Measurements from ENCODE around the gene DCLRE1A.

The DCLRE1A gene

GRCh38 chr10:113854013-113854760 is at the start of gene DCLRE1A, which contains the start of gene NHLRC2:
DCLRE1A (minus strand) TSS chr10:113854082; CDS start chr10:113853182, 900 bp downstream.
NHLRC2 (plus strand) TSS chr10:113854661; CDS start chr10:113854873, 212 bp downstream.
- H3K4me2 ChIP-seq: peak within 1 kb of the TSS; percentile 78
- H3K27me3 ChIP-seq (ENCODE audit: insufficient read depth, low read depth): no peaks in the 10 kb centered on the region
- peaks cover 6% of the 10 kb centered on the region; the same call in 1 of the 2 replicates for H3K36me3 ChIP-seq (ENCODE audit: insufficient read depth)
- peak within 1 kb of the TSS; percentile 90 for H3K9ac ChIP-seq
- H3K4me3 ChIP-seq (IDR thresholded peaks at IDR 0.05; ENCODE audit: insufficient read depth, low read depth, low read length): peak within 1 kb of the TSS; percentile 7
- H3K4me1 ChIP-seq (ENCODE audit: low read depth, poor library complexity, severe bottlenecking): peaks cover 43% of the 10 kb centered on the region
- peaks cover 20% of the 10 kb centered on the region for H3K79me2 ChIP-seq (ENCODE audit: insufficient read depth, low read depth)
- H4K20me1 ChIP-seq (ENCODE audit: insufficient read depth): no peaks in the 10 kb centered on the region
- H3K27ac ChIP-seq: peak within 1 kb of the TSS; percentile 59
- TF ChIP-seq, protein P1, sequence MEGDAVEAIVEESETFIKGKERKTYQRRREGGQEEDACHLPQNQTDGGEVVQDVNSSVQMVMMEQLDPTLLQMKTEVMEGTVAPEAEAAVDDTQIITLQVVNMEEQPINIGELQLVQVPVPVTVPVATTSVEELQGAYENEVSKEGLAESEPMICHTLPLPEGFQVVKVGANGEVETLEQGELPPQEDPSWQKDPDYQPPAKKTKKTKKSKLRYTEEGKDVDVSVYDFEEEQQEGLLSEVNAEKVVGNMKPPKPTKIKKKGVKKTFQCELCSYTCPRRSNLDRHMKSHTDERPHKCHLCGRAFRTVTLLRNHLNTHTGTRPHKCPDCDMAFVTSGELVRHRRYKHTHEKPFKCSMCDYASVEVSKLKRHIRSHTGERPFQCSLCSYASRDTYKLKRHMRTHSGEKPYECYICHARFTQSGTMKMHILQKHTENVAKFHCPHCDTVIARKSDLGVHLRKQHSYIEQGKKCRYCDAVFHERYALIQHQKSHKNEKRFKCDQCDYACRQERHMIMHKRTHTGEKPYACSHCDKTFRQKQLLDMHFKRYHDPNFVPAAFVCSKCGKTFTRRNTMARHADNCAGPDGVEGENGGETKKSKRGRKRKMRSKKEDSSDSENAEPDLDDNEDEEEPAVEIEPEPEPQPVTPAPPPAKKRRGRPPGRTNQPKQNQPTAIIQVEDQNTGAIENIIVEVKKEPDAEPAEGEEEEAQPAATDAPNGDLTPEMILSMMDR (conservative IDR thresholded peaks at IDR 0.05; ENCODE audit: low read depth, low read length): no peak
- peak within 1 kb of the TSS; percentile 97 for H2AFZ ChIP-seq (ENCODE audit: low read depth)

DNA sequence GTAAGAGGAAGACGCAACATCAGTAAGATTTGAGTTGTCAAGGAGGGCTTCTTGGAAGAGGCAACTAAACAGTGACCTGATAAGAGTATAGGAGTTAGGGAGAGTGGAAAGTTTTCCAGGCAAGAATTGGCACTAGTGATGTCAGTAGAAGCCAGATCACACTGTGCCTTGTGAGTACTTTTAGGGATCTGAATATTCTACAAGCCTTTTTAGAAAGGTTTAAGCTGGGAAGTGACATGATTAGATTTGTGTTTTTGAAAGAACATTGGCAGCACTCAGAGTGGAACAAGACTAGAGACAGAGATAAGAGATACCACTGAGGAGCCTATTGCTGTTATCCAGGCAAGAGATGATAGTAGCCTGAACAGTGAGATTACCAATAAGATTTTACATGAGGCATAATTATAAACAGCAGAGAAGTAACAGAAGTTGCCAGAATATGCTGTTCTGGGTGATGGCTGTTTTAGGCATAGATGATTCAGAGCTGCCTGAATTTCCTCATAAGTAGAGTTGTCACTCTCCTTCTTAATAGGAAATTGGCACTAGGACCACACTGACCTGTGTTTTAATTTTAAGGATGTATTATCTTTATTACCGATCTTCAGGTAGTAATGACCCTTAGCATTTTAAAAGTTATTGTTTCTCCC is 46.2 kb upstream of the DCLRE1A start:
- Histone ChIP-seq H3K79me2 (ENCODE audit: insufficient read depth, low read depth) (no peaks in the 10 kb centered on the region), H3K4me1 (ENCODE audit: low read depth, poor library complexity, severe bottlenecking) (no peaks in the 10 kb centered on the region), H3K4me2 (no peak overlapping the region), H3K9ac (no peak overlapping the region), H3K4me3 (IDR thresholded peaks at IDR 0.05; ENCODE audit: insufficient read depth, low read depth, low read length) (no peak overlapping the region), H3K27ac (no peak overlapping the region), H3K27me3 (ENCODE audit: insufficient read depth, low read depth) (no peaks in the 10 kb centered on the region), H3K36me3 (ENCODE audit: insufficient read depth) (no peaks in the 10 kb centered on the region), H4K20me1 (ENCODE audit: insufficient read depth) (no peaks in the 10 kb centered on the region), H2AFZ (ENCODE audit: low read depth) (no peak overlapping the region)
- TF ChIP-seq, protein P1 (conservative IDR thresholded peaks at IDR 0.05; ENCODE audit: low read depth, low read length): no peak

- no peak overlapping the region for H3K4me3 ChIP-seq (IDR thresholded peaks at IDR 0.05; ENCODE audit: insufficient read depth, low read depth, low read length)
Measured at GRCh38 chr10:113897693-113898618, 44.1 kb upstream of the DCLRE1A start.

GRCh38 chr10:113895018-113895417 is 41.1 kb upstream of the DCLRE1A start:
- H3K4me2 ChIP-seq: no peak overlapping the region

More at GRCh38 chr10:113897693-113898618, 44.1 kb upstream of the DCLRE1A start:
- Histone ChIP-seq H3K27me3 (ENCODE audit: insufficient read depth, low read depth) (no peaks in the 10 kb centered on the region), H3K9ac (no peak overlapping the region), H3K79me2 (ENCODE audit: insufficient read depth, low read depth) (no peaks in the 10 kb centered on the region), H3K27ac (no peak overlapping the region), H4K20me1 (ENCODE audit: insufficient read depth) (no peaks in the 10 kb centered on the region), H3K36me3 (ENCODE audit: insufficient read depth) (no peaks in the 10 kb centered on the region), H3K4me1 (ENCODE audit: low read depth, poor library complexity, severe bottlenecking) (no peaks in the 10 kb centered on the region), H2AFZ (ENCODE audit: low read depth) (no peak overlapping the region), H3K4me2 (no peak overlapping the region)
- TF ChIP-seq, protein P1 (conservative IDR thresholded peaks at IDR 0.05; ENCODE audit: low read depth, low read length): no peak

More at GRCh38 chr10:113895018-113895417, 41.1 kb upstream of the DCLRE1A start:
- H2AFZ ChIP-seq (ENCODE audit: low read depth): no peak overlapping the region
- H3K4me3 ChIP-seq (IDR thresholded peaks at IDR 0.05; ENCODE audit: insufficient read depth, low read depth, low read length): no peak overlapping the region
- H3K27ac ChIP-seq: no peak overlapping the region
- TF ChIP-seq, protein P1 (conservative IDR thresholded peaks at IDR 0.05; ENCODE audit: low read depth, low read length): no peak
- H3K36me3 ChIP-seq (ENCODE audit: insufficient read depth): no peaks in the 10 kb centered on the region
- H3K9ac ChIP-seq: no peak overlapping the region
- no peaks in the 10 kb centered on the region for H3K27me3 ChIP-seq (ENCODE audit: insufficient read depth, low read depth)
- no peaks in the 10 kb centered on the region for H3K4me1 ChIP-seq (ENCODE audit: low read depth, poor library complexity, severe bottlenecking)
- H3K79me2 ChIP-seq (ENCODE audit: insufficient read depth, low read depth): no peaks in the 10 kb centered on the region
- no peaks in the 10 kb centered on the region for H4K20me1 ChIP-seq (ENCODE audit: insufficient read depth)

Data from KMS-11 (cell line).